Activated CD8-positive, alpha-beta memory T cell treated with anti-CD3 and anti-CD28 coated beads, Interleukin-2, amount 50 U/mL, for 1 hour (primary cell): Measurements from ENCODE around the gene CCRL2.
A peak's percentile ranks its signal among the peaks of the same experiment; 100 is the strongest.
"Not testable (repeated sequence)": the region's sequence is repeated elsewhere in the genome, so short reads cannot be mapped to it uniquely, and the experiment has no call there.

ENCODE experiments used
- DNase-seq: peaks from one replicate; pipeline ENCODE4 v3.0.0-alpha.2; 2020; ENCODE audit errors: extremely low read depth

CCRL2 gene

DNA sequence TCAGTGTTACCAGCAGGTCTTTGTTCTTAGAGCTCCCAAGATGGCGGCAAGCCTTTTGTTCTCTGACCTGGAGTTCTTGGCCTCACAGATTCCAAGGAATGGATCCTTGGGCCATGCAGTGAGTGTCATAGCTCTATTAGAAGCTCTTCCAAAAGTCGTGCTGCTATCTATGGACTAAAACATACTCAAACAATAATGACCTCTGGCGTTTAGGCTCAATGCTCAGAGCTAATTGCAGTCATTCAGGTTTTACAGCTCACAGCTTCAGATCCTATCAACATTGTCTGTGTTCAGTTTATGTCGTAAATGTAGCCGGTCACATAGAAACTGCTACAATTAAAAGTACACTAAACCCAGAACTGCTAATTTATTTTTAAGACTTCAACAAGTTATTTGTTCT is 22.2 kb downstream of the CCRL2 start:
- no peak for DNase-seq

GRCh38 chr3:46429671-46430070 is 22.6 kb downstream of the CCRL2 start:
- no peak for DNase-seq

GRCh38 chr3:46430879-46431278 is 23.8 kb downstream of the CCRL2 start:
- DNase-seq, result not testable (repeated sequence)

DNA sequence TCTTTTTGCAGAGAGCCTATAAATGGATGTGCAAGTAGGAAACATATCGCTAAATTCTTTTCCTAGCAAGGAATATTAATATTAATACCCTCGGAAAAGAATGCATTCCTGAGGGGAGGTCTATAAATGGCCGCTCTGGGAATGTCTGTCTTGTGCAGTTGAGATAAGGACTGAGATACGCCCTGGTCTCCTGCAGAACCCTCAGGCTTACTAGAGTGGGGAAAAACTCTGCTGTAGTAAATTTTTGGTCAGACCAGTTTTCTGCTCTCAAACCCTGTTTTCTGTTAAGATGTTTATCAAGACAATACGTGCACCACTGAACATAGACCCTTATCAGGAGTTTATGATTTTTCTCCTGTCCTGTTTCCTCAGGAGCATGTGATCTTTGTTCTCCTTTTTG is 24.8 kb downstream of the CCRL2 start:
- DNase-seq, result not testable (repeated sequence)

- DNase-seq, result not testable (repeated sequence)
Observed at GRCh38 chr3:46433118-46433517, 26.1 kb downstream of the CCRL2 start.

- no peak for DNase-seq
Observed at GRCh38 chr3:46433841-46434240, 26.8 kb downstream of the CCRL2 start.

DNA sequence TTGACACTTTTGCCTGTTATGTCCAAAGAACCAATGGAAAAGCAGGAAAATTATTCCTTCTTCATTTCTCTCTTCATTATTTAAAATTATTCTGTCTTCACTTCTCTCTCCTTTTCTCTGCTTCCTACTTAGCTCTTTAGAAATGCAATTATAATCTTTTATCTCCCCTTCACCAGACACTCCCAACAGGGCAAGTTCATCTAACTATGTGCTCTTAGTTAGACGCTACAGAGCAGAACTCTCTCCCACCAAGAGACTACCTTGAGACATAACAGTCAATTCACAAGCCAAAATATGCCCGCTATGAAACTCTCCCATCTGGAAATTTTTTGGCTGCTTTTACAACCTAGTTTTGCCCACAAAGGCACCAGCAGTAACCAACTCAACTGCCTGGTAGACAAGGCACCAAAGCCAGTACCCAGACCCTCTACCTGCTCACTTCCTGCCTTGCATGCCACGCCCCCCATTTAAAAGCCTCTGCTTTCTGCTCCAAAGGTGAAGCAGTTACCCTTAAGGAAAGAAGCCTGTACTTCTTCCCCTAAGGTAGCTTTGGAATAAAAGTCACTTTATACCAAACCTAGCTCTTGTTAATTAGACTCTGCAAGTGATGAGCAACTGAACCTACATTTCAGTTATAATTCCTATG is 28.1 kb downstream of the CCRL2 start:
- DNase-seq, result no peak

DNA sequence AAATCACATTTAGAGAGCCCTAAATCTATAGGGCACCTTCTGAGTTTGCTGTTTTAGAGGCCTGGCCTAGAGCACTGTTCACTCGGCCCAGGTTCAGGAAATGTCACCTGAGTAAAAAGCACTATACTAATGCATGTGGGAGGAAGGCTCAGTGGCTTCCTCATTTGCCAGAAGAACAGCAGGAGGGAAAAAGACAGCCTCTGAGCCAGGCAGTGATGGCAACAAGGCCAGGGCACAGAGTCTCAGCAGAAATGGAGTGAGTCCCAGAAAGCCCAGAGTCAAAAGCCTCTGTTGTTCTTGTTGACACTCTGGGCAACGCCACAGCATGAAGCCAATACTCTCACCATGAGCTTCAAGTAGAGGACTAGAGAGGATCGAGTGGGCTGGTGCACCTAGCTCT is 31.8 kb downstream of the CCRL2 start:
- DNase-seq, result no peak

GRCh38 chr3:46440531-46441294 is 33.7 kb downstream of the CCRL2 start:
- DNase-seq, result no peak

GRCh38 chr3:46442576-46443530 is 35.8 kb downstream of the CCRL2 start:
- DNase-seq, result peak; percentile 29

DNA sequence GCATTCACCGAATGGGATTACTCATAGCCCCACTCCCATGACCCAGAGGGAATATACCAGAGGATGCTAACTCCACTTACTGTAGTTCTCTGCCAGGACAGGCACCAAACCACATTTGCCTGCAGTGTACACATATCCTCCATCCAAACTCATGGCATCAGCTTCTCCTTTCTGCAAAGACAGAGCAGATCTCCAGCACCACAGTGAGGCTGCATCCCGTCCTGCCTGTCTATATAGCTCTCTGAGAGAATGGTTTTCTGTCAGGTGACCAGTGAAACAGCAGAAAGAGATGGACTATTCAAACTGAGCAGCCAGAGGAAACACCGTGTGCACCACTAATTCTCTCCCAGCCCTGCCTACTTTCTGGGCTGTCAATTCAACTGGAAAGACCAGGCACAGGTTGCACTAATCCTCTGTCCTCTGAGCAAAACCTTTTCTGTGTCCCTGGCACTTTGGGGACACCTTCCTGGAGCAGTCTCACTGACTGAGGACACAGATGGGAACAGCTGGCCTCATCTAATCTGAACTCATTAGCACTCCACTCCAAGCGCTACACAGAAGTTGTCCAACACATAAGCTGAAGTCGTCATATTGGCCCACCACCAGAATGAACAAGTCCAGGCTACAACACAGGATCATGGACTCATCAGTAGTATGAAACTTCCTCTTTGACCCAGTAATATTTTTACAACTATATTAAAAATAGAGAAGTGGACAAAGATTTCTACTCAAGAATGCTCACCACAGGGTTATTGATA is 40.3 kb downstream of the CCRL2 start:
- no peak for DNase-seq

DNA sequence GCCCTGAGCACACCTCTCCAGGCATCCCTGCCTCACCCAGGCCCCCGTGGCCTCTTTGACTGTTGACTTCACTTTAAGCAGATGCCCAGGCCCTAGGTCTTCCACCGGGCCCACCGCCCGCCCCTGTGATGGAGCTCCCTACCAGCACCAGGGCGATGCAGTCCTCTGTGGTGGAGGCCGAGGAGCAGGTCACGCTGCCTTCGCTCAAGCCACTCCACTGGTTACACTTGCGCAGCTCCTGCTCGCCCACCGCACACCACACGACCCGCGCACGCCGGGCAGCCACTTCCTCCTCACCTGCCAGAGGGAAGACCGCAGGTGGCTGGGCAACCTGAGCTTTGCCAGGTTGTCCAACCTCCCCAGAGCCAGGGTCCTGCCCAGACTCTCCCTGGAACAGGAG is 41.7 kb downstream of the CCRL2 start:
- no peak for DNase-seq

GRCh38 chr3:46449755-46450552 is 42.9 kb downstream of the CCRL2 start:
- no peak for DNase-seq

DNA sequence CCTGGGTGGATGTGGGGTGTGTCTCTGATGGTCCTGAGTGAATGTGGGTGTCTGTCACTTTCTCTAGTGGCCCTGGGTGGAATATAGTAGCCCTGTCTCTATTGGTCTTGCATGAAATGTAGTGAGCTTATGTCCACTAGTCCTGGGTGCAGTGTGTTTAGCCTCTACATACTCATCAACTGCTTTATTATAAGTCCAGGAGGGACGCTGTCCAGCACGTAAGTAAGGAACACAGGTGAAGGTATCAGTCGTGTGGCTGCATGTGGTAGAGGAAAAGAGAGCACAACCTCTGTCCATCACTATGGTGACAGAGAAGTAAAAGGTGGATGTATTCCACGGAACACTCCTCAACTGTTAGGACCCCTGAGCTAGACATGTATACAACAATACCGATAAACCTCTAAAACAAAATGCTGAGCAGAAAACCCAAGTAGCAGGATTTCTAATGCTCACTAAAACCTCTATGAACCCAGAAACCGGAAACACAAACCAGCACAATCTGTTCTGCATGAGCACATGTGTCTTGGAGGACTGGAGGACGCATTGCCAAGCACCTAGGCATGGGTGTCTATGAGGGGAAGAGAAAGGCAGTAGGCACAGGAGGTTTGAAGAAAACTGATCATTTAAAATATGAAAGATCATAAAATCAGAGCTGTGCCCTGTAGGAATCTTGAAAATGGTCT is 46.6 kb downstream of the CCRL2 start:
- DNase-seq, result no peak

- DNase-seq, result no peak
Observed at GRCh38 chr3:46454209-46454595, 47.1 kb downstream of the CCRL2 start.

DNA sequence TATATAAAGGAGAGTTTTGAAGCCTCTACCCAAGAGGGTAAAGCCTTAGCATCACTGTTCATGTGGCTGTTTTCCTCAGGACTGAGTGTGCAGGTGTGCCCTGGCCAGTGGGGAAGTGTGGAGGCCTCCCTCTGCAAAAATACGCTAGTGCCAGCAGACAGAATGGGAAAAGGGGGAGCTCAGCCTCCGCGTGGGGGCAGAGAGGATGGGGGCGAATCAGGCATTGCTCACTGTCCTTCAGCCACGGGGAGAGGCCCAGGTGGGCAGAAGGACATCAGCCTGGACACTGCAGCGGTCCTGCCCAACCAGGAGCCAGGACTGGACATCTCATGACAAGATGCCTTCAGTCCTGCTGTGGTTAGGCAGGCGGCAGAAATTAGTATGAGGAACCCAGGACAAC is 47.5 kb downstream of the CCRL2 start:
- no peak for DNase-seq

- no peak for DNase-seq
Observed at GRCh38 chr3:46455231-46456115, 48.4 kb downstream of the CCRL2 start.

DNA sequence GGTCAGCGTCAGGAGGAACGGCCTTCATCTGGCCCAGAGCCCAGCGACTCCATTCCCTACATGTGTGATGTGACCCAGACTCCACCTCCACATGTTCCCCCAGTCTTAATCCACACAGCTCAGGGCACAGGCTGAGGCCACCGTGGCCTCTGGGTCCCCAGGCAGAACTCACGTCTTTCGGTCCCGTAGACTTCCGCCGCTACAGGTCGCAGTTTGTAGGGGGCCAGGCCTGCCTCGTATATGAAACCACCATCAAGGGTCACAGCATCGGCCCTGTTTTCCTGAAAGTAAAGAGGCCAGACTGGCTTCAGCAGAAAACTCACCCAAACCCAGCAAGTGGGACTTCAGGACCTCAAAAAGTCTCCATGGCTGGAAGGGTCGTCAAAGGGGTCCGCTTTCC is 49.1 kb downstream of the CCRL2 start:
- DNase-seq, result no peak
